Thymus (tissue), 11 donors: ENCODE data around the gene KRT80. TPM values are rescaled to one million over a fixed set of nuclear protein-coding genes. Genes with fewer than 3 reads are reported as not detected.

Source experiments
- DNase-seq, 9 donors: peaks; one replicate each; pipeline ENCODE4 v3.0.0-alpha.2; 2013; ENCODE audit warnings: low spot score in 9 of 9, low read depth in 6 of 9, missing footprints in 1 of 9
- H3K27ac ChIP-seq, 2 donors: one replicate each; pipeline ENCODE4 v1.5.1; 2013; ENCODE audit warnings: control low read depth in 1 of 2, low read depth in 1 of 2, low read length in 1 of 2, mild to moderate bottlenecking in 1 of 2, moderate library complexity in 1 of 2
- H3K27me3 ChIP-seq, 2 donors: one replicate each; pipeline ENCODE4 v1.5.1; 2013; ENCODE audit warnings: low read length in 1 of 2; ENCODE audit not compliant: control insufficient read depth in 2 of 2, insufficient read depth in 1 of 2
- H3K36me3 ChIP-seq, 2 donors: one replicate each; pipeline ENCODE4 v1.5.1; 2013; ENCODE audit warnings: low read length in 1 of 2, mild to moderate bottlenecking in 1 of 2, moderate library complexity in 1 of 2; ENCODE audit not compliant: control insufficient read depth in 2 of 2, insufficient read depth in 2 of 2
- H3K4me1 ChIP-seq, 2 donors: one replicate each; pipeline ENCODE4 v1.5.1; 2013; ENCODE audit warnings: low read length in 2 of 2; ENCODE audit not compliant: control insufficient read depth in 2 of 2, insufficient read depth in 2 of 2
- H3K4me3 ChIP-seq, 2 donors: one replicate each; pipeline ENCODE4 v1.5.1; 2013; ENCODE audit warnings: low read length in 2 of 2, control low read depth in 1 of 2, mild to moderate bottlenecking in 1 of 2
- H3K9me3 ChIP-seq, 2 donors: one replicate each; pipeline ENCODE4 v1.5.1; 2013; ENCODE audit warnings: low read length in 1 of 2, mild to moderate bottlenecking in 1 of 2; ENCODE audit not compliant: control insufficient read depth in 2 of 2, insufficient read depth in 1 of 2
- WGBS: extraction: QIAGEN DNeasy Blood & Tissue Kit; methylation state at CpG from one replicate; pipeline ENCODE4 v1.1.7; 2013; 5-methylcytosine and 5-hydroxymethylcytosine counted together
- polyA plus RNA-seq: library from polyadenylated mRNA; stranded (reverse); fragments of 200-250 nt; gene quantifications from one replicate; pipeline ENCODE4 v1.2.3, GENCODE V29; 2013
- total RNA-seq: library from RNA; stranded (reverse); fragments of 120-200 nt; gene quantifications from one replicate; pipeline ENCODE4 v1.2.4, GENCODE V29; 2013
- donor health status: healthy.

Gene KRT80
- total and polyA plus RNA-seq, 2 donors, result 0.14 to 4.8 TPM

DNA sequence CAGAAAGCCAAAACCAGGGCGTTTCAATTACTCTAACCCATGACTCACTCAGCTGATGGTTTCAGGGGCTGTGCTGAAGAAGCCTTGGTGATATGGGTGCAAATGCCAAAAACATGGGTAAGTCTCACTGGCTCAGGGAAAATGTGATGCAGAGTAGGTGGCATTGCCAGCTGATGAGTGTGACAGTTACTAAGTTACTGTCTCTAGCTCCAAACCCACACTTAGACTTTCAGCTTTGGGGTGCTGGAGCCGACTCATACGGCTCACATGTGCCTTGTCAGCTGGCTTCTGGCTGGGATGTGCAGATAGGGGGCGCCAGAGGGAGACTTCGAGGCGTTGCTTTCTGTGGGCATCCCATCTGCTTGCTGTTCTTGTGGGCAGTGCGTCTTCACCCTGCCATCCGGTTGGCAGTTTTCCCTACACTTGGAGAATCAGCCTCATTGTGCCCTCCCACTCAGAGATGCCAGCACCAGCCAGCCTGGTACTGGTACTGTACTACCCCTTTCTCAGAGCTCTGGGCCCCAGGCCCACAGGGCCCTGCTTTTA lies 30.2 kb upstream of the KRT80 start:
- no peak overlapping the region for H3K27ac ChIP-seq

GRCh38 chr12:52221070-52221781 lies 29.4 kb upstream of the KRT80 start:
- no peaks in the 10 kb centered on the region for H3K36me3 ChIP-seq
- peaks cover 0 to 22% of the 10 kb centered on the region in 2 donors for H3K27me3 ChIP-seq
- WGBS, result 92% methylated on average over 4 of the region's 4 CpGs
- no peaks in the 10 kb centered on the region for H3K9me3 ChIP-seq
- peaks cover 0 to 2% of the 10 kb centered on the region in 2 donors for H3K4me1 ChIP-seq
- no peak for DNase-seq
- no peak overlapping the region for H3K4me3 ChIP-seq
- H3K27ac ChIP-seq, result no peak overlapping the region

More for the DNA sequence above, 30.2 kb upstream of the KRT80 start:
- H3K36me3 ChIP-seq, result no peaks in the 10 kb centered on the region
- DNase-seq, result peak in 4 of 9 donors; percentile 17 to 40 (median 30)
- 21% methylated on average over 8 of the region's 8 CpGs for WGBS
- peaks cover 0 to 2% of the 10 kb centered on the region in 2 donors for H3K4me1 ChIP-seq
- no peaks in the 10 kb centered on the region for H3K9me3 ChIP-seq
- no peak overlapping the region for H3K4me3 ChIP-seq
- peaks cover 0 to 22% of the 10 kb centered on the region in 2 donors for H3K27me3 ChIP-seq

GRCh38 chr12:52220477-52220876 lies 28.7 kb upstream of the KRT80 start:
- Histone ChIP-seq H3K36me3 (no peaks in the 10 kb centered on the region), H3K9me3 (no peaks in the 10 kb centered on the region), H3K27me3 (peaks cover 0 to 23% of the 10 kb centered on the region in 2 donors), H3K4me1 (peaks cover 0 to 2% of the 10 kb centered on the region in 2 donors), H3K4me3 (no peak overlapping the region), H3K27ac (no peak overlapping the region)
- WGBS, result 99% methylated on average over 3 of the region's 3 CpGs
- no peak for DNase-seq

DNA sequence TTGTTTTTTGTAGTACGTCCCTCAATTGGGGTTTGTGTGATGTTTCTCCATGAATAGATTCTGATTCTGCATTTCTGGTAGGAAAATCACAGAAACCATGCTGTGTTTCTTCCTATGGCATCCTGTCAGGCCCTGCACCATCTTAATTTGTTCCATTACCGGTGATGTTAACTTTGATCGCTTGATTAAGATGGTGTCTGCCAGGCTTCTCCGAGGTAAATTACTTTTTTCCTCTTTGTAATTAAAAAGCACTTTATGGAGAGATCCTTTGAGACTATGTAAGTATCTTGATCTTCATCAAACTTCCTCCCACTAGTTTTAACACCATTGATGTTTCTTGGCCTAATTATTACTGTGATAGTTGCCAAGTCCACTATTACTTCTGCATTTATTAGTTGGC lies 26.2 kb upstream of the KRT80 start:
- Histone ChIP-seq H3K27me3 (peaks cover 0 to 24% of the 10 kb centered on the region in 2 donors), H3K4me3 (no peak overlapping the region), H3K9me3 (no peaks in the 10 kb centered on the region), H3K27ac (no peak overlapping the region), H3K4me1 (peaks cover 0 to 2% of the 10 kb centered on the region in 2 donors), H3K36me3 (no peaks in the 10 kb centered on the region)
- 97% methylated on average over 4 of the region's 4 CpGs for WGBS
- no peak for DNase-seq

DNA sequence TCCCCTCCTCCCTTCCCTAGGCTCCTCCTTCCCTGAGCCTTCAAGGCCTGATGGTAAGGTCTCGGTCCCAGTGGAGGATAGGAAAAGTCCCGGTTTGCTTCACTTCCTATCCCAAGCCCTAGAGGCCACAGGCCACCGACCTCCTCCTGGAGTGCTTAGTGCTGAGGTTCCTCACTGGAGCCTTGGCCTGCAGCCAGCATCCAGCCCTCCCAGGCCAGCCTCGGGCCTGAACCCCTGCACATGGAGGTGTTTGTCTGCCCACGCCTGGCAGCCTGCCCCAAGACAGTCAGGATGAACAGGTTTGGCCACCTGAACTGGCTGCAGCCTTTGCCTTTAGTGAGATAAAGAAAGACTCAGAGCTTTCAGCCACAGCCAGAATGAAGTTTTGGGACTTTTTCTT lies 25.4 kb upstream of the KRT80 start:
- no peaks in the 10 kb centered on the region for H3K9me3 ChIP-seq
- 59% methylated on average over 5 of the region's 5 CpGs for WGBS
- DNase-seq, result peak in 2 of 9 donors; percentile 3 to 13
- no peak overlapping the region for H3K4me3 ChIP-seq
- H3K4me1 ChIP-seq, result peaks cover 0 to 2% of the 10 kb centered on the region in 2 donors
- H3K27me3 ChIP-seq, result peaks cover 0 to 19% of the 10 kb centered on the region in 2 donors
- no peaks in the 10 kb centered on the region for H3K36me3 ChIP-seq
- H3K27ac ChIP-seq, result no peak overlapping the region

GRCh38 chr12:52216807-52217206 lies 25.0 kb upstream of the KRT80 start:
- H3K27me3 ChIP-seq, result peaks cover 0 to 18% of the 10 kb centered on the region in 2 donors
- no peaks in the 10 kb centered on the region for H3K36me3 ChIP-seq
- H3K9me3 ChIP-seq, result no peaks in the 10 kb centered on the region
- DNase-seq, result no peak
- WGBS, result 58% methylated on average over 1 of the region's 1 CpG
- H3K27ac ChIP-seq, result no peak overlapping the region
- peaks cover 0 to 2% of the 10 kb centered on the region in 2 donors for H3K4me1 ChIP-seq
- no peak overlapping the region for H3K4me3 ChIP-seq

DNA sequence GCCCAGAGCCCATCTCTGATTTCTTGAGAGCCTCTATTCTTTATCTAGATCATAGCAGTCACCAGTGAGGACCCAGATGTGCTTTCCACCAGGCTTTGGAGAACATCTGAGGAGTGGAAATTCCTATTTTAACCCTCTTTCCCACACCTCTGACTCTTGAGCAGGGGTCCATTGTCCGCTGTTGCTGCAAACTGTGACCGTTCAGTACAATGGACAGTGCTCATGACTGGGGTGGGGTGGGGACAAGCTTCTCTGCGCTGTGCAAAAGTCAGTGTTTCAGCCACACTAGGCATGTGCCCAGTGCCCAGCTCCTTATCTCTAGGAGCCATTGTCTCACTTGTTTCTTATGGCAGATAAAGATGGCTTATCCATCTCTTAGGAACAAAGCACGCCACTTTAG lies 24.3 kb upstream of the KRT80 start:
- peaks cover 0 to 22% of the 10 kb centered on the region in 2 donors for H3K27me3 ChIP-seq
- H3K4me3 ChIP-seq, result no peak overlapping the region
- no peaks in the 10 kb centered on the region for H3K36me3 ChIP-seq
- WGBS, result 81% methylated on average over 4 of the region's 4 CpGs
- peaks cover 0 to 2% of the 10 kb centered on the region in 2 donors for H3K4me1 ChIP-seq
- no peak for DNase-seq
- H3K27ac ChIP-seq, result no peak overlapping the region
- no peaks in the 10 kb centered on the region for H3K9me3 ChIP-seq

DNA sequence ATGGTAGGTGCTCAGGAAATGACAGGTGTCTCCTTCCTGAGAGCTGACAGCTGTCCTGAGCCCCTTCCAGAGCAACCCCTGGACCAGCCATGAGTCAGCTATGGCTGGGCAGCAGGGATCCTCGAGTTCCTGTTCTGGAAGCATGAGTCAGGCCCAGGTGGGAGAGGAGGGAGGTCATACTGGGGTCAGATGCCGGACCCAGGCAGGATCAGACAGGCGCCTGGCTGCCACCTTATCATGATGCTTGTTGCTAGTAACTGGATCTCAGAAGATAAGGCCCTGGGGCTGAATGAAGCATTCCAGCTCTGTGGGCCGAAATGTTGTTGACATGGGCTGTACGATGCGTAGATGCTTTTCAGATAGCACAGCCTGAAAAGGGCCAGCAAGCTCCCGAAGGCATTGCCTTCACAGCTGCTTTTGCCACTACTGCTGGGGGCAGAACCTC lies 23.8 kb upstream of the KRT80 start:
- Histone ChIP-seq H3K36me3 (no peaks in the 10 kb centered on the region), H3K9me3 (no peaks in the 10 kb centered on the region), H3K4me1 (peaks cover 0 to 2% of the 10 kb centered on the region in 2 donors), H3K27me3 (peaks cover 0 to 24% of the 10 kb centered on the region in 2 donors), H3K4me3 (no peak overlapping the region), H3K27ac (no peak overlapping the region)
- 83% methylated on average over 7 of the region's 7 CpGs for WGBS
- no peak for DNase-seq

DNA sequence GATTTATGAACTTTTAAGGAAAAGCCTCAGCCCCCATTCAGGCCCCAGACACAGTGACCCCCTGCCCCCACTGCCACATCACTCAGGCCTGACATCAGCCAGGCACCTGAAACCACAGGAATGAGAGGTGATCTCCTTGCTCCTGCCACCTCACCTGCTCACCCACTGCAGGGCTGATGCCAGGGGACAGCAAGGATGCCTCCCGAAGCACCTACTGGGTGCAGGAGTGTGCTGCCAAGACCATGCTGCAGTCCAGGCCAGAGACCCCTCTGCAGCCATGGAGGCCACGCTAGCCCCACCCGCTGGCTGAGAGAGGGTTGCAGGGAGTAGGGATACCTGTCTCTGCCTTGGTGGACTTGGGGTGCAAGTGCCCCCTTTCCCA lies 22.6 kb upstream of the KRT80 start:
- no peak for DNase-seq
- Histone ChIP-seq H3K36me3 (no peaks in the 10 kb centered on the region), H3K9me3 (no peaks in the 10 kb centered on the region), H3K27ac (no peak overlapping the region), H3K4me1 (peaks cover 0 to 2% of the 10 kb centered on the region in 2 donors), H3K4me3 (no peak overlapping the region), H3K27me3 (peaks cover 0 to 23% of the 10 kb centered on the region in 2 donors)
- 76% methylated on average over 3 of the region's 3 CpGs for WGBS
